Occipital lobe (tissue), 2 donors: ENCODE data around the gene FRRS1. TPM values are rescaled to one million over a fixed set of nuclear protein-coding genes. Genes with fewer than 3 reads are reported as not detected.
"Not testable (repeated sequence)": the region's sequence is repeated elsewhere in the genome, so short reads cannot be mapped to it uniquely, and the experiment has no call there.

Experiments used
- DNase-seq: peaks from one replicate; lab custom pipeline; 2025; lab: John Stamatoyannopoulos, UW
- total RNA-seq: library from RNA; depleted of rRNA; stranded (reverse); fragments of >200 nt; gene quantifications from one replicate; pipeline ENCODE4 v1.2.3, GENCODE V29; 2014

The FRRS1 gene, protein sequence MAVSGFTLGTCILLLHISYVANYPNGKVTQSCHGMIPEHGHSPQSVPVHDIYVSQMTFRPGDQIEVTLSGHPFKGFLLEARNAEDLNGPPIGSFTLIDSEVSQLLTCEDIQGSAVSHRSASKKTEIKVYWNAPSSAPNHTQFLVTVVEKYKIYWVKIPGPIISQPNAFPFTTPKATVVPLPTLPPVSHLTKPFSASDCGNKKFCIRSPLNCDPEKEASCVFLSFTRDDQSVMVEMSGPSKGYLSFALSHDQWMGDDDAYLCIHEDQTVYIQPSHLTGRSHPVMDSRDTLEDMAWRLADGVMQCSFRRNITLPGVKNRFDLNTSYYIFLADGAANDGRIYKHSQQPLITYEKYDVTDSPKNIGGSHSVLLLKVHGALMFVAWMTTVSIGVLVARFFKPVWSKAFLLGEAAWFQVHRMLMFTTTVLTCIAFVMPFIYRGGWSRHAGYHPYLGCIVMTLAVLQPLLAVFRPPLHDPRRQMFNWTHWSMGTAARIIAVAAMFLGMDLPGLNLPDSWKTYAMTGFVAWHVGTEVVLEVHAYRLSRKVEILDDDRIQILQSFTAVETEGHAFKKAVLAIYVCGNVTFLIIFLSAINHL
- 1.9 TPM for total RNA-seq

DNA sequence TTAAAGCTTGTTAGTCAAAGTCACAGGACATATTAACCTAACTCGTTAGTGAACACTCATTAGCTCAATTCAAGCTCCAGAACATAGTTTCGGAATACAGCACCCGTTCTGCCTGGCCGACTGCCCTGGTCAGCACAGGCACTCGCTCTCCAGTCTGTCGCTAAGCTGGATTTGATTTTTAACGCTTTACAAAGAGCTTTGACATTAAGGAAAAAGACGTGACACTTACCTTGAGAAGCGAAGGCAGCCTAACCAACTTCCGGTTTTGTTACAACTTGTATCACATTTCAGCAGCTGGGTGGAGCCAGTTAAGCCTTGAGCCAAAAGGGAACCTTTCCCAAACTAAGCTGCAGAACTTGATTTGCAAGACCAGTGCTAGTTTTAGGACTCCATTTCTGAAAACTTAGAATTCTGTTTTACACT, at the start of gene FRRS1:
Gene FRRS1, minus strand, starts transcription at position 258 of the 423 bp plus-strand sequence. CDS start 17,867 bp downstream, outside the sequence.
- no peak for DNase-seq

DNA sequence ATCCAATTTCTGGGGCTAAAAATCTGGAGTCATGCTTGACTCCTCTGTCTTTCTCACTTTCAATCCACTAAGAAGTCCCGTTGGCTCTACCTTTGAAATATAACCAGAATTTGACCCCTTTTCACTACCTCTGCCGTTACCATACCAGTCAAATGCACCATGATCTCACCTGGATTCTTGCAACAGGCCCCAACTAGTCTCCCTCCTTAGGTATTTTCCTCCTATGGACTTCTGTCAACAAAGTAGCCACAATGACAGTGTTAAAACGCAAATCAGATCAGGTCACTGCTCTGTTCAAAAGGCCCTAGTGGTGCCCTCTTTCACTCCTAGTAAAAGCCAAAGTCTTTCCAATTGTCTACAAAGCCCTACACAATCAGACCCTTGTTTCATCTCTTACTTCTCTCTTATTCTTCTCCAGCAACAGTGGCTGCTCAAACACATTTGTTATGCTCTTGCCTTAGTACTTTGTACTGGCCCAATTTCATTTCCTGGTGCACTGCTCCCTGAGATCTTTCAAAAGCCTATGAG, 48.0 kb upstream of the FRRS1 start:
- no peak for DNase-seq

DNA sequence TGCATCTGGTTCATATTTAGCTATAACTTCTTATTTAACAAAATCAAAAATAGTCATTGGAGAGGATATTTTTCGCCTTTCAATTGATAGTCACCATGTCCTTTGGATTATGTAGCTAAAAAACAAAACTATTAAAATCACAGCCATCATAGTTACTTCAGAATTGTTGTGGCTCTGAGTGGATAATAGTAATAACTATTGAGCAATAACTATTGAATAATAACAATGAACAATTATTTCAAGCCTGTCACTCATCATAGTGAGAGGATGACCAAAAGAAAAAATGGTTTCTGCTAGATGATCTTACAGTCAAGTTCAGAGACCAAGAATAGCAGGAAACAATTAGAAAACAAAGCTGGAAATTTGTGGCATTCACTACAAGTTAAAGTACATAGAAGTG, 45.3 kb upstream of the FRRS1 start:
- DNase-seq = no peak

DNA sequence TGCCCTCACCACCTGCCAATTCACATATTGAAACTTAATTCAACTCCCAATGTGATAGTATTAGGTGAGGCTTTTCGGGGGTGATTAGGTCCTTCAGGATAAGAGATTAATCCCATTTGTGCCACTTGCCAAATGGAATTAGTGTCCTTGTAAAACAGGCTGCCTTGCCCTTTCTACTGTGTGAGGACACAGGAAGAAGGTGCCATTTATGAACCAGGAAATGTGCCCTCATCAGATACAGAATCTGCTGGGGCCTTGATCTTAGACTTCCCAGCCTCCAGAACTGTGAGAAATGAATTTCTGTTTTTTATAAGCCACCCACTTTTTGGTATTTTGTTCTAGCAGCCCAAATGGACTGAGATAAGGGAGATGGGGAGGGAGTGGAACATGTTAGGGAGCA, 44.6 kb upstream of the FRRS1 start:
- no peak for DNase-seq

DNA sequence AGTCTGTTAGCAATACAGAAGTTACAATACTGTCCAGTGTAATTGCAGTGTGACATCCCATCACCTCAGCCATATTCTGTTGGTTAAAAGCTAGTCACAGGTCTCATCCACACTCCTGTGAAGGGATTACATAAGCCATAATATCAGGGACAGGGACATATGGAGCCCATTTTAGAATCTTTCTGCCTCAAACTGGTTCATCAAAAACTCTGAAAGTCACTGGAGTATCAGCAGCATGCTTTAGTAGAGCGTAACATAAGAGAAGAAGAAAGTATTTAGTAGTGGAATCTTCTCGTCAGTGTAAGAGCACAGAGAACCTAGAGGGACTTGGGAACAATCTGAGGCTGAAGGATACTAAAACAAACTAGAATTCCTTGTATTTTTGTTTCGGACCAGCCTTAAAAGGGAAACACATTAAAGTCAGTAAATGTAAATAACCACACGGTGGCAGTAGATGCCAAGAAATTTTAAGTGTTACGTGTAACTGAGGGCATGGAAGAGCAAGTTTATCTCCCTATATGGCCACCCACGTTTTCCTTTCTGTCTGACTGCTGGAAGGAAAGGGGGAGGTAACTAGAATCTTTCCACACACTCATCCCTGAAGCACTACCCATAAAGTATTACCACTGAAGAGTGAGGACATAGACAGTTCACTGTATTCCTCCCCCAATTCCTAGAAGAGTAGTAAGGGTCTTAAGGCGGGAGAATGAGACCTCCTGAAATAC, 42.1 kb upstream of the FRRS1 start:
- DNase-seq = no peak

DNA sequence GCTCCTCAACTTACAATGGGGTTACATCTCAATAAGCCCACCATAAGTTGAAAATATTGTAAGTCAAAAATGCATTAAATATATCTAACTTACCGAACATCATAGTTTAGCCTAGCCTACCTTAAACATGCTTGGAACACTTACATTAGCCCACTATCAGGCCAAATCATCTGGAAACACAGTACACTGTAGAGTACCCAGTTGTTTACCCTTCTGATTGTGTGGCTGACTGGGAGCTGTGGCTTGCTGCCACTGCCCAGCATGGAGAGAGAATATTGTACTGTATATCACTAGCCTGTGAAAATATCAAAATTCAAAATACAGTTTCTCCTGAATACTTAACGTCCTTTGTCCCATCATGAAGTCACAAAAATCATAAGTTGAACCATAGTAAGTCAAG, 40.4 kb upstream of the FRRS1 start:
- DNase-seq = no peak

DNA sequence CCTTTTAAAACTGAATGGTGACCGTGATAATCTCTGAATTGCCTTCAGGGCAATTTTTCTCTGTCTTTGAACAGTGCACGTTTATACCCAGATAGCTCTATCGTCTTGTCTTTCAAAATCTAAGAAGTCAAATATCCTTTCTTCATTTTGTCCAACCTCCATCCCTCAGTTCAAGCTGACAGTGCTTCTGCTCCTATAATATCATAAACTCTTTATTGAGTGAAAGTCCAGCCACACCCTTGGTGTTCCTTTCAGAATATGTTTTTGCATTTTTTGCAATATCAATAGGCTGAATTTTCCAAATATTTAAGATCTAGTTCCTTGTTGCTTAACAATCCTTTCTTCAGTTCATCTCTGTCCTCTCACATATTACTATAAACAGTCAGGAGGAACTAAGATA, 35.1 kb upstream of the FRRS1 start:
- no peak for DNase-seq

DNA sequence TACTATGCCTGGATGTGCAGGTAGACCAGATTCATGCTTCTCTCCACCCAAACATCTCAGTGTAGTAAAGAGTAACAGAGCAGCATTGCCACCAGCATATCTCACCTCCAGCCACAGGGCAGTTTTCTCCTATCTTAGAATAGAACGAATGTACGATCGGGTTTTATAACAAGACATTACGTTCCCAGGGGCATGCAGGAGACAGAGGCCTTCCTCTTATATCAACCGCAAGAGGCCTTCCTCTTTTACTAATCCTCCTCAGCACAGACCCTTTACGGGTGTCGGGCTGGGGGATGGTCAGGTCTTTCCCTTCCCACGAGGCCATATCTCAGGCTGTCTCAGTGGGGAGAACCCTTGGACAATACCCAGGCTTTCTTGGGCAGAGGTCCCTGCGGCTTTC, 27.4 kb upstream of the FRRS1 start:
- not testable (repeated sequence) for DNase-seq

DNA sequence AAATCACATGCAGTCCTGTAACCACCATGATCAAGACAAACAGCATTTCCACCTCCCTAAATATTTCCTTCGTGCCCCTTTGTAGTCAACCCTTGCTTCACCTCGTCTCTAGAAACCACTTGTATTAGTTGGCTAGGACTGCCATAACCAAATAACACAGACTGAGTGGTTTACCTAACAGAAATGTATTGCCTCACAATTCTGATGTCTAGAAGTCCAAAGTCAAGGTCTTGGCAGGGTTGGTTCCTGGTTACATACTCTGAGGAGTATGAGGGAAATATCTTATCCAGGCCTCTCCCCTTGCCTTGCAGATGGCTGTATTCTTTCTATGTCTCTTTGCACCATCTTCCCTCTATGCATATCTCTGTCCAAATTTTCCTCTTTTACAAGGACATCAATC, 23.3 kb upstream of the FRRS1 start:
- DNase-seq = no peak

DNA sequence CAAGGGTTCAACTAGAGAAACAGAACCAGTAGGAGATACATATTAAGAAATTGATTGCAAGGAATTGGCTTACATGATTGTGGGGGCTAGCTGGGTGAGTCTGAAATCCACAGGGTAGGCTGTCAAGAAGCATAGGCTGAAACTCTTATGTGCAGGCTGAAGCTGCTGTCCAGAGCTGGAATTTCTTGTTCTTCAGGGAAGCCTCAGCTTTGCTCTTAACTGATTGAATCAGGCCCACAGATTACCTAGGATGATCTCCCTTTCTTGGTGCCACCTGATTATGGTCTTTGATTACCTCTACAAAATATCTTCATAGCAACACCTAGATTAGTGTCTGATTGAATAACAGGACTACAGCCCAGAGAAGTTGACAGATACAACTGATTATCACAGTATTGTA, 22.5 kb upstream of the FRRS1 start:
- DNase-seq = no peak

DNA sequence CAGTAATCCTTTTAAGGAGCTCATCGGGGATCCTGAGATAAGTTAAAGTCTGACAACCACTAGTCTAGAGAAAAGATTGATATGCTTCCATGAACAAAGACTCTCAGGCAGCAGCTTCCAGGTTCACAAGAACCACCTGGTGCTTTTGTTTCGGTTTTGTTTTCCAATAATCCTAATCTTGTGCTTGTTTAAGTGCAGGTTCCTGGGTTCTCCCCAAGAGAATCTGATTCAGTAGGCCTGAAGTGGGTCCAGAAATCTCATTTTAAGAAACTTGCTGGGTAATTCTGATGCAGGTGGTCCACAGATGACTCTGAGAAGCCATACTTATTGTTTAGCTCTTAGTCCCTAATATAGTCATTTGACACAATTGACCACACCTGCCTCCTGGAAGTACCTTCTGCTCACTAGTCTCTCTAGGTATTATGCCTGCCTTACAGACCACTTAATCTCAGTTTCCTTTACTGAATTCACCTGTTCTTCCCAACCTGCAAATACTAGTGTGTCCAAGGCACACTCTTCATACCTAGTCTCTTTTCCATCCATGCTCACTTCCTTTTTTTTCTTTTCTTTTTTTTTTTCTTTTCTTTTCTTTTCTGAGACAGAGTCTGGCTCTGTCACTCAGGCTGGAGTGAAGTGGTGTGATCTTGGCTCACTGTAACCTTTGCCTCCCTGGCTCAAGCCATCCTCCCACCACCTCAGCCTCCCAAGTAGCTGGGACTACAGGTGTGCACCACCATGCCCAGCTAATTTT, 20.5 kb upstream of the FRRS1 start:
- no peak for DNase-seq

DNA sequence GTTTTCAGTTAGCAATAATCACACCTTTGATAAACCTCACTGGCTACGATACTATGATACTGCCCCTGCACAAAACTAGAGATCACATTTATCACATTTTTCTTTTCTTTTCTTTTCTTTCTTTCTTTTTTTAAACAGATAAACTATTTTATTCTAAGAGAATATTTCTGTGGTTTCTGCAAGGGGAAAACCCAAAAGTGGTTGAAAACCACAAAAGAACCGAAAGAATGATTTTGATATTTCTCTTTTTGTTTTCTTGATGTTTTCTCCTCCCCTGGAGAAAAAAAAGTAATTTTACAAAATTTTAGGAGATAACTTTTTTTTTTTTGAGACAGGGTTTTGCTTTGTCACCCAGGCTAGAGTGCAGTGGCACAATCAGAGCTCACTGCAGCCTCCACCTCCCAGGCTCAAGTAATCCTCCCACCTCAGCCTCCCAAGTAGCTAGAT, 18.4 kb upstream of the FRRS1 start:
- no peak for DNase-seq

DNA sequence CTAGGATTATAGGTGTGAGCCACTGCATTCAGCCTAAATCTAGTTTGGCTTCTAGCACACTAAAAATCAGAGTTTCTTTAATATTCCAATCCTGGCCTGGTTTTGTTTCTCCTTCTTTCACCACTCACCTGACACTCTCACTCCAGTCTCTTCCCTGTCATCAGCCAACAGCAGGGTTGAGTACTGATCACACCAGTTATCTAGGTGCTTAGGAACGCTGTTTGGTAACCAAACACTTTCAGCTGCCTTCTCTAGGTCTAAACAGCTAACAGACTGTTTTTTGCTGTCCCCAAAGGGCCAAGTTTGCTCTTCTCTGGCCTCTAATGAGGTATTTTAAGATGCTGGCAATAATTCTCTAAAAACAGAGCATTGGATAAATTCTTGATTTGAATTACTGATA, 17.7 kb upstream of the FRRS1 start:
- DNase-seq = no peak

DNA sequence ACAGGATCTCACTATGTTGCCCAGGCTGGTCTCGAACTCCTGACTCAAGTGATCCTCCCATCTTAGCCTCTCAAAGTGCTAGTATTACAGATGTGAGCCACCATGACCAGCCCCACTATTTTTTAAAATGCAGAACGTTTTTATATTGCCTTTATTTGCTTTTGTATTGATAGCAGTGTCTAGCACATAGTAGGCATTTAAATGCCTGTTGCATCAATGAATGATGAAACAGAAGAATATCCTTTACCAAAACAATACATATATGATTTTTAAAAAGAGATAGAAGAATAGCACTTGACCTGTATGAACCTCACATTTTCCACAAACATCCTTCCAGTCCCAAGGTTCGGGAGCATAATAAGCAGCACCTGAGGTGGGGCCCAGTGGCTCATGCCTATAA, 16.5 kb upstream of the FRRS1 start:
- no peak for DNase-seq

DNA sequence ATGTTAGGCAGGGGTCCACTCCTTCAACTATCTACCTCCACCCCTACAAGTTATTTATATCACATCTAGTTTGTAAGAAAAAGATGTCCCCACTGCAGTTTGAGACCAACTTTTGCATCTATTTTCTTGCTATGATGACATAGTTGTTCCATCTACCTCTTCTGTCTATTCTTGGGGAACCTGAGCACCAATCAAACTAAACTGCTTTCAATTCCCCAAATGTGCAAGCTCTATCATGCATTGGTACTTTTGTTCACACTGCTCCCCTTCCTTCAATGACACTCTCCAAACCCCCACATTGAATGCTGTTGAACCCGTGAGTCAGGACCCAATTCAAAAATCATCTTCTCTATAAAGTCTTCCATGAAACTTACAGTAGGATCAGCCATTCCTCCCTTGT, 16.0 kb upstream of the FRRS1 start:
- no peak for DNase-seq

DNA sequence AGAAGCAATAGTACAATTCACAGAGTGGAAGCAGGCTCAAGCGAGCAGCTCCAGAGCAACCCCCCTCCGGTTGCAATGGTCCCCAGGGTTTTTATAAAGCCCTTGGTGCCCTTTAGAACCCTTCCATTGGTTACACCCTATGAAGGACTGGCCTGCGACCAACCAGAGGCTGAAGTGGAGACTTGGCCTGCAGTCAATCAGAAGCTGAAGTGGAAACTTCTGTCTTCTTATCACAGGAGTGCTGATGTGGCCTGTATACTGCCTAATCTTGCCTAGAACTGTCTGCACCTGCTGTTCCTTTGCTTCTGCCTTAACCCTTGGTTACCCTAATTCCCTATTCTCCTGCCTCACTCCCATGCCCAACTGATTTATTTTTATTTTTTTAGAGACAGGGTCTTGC, 15.4 kb upstream of the FRRS1 start:
- DNase-seq = no peak

DNA sequence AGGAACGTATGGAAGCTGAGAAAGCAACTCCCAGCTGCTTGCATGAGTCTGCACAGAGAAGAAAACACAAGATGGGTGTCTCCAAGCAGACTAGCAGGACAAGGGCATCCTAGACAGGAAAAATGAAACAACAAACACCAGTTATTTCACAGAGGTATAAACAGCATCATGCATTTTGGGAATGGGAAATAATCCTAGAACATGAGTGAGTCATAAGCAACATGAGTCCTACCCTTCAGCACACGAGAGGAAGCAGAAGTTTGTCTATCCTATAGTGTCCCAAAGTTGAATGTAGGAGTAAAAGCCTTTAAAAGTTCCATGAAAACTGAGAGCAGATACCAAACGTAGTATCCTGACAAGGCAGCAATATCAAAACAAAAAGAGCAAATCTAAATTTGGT, 11.3 kb upstream of the FRRS1 start:
- DNase-seq = no peak

DNA sequence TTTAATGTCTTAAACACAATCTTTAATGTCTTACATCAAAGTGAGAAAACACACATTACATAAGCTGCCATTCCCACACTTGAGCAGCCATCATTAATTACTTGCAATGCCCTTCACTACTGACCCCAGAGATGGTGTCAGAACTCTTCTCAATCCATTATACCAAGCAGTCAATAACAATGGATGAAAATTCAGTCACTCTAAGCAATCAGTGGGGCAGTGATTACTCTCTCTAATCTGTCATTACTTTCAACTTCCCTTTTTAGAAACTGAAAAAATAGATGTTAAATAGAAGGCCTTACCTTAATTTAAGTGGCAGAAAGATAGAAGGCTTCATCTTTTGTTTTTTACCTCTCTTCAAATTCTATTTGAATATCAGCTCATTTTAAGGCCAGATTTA, 9.7 kb upstream of the FRRS1 start:
- no peak for DNase-seq

DNA sequence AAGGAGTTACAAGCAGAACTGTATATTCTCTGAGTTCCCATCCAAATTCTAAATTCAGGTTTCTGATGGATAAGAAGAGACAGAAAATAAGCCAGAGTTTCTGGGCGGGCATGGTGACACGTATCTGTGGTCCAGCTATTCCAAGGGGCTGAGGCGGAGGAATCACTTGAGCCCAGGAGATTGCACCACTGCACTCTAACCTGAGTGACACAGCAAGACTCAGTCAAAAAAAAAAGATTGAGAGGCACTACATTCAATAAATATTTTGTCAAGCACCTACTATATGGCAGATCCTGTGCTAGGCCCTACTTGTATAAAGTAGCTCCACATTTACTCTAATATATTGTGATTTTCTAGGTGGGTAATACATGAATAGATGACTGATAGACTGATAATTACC, 6.4 kb upstream of the FRRS1 start:
- DNase-seq = no peak

DNA sequence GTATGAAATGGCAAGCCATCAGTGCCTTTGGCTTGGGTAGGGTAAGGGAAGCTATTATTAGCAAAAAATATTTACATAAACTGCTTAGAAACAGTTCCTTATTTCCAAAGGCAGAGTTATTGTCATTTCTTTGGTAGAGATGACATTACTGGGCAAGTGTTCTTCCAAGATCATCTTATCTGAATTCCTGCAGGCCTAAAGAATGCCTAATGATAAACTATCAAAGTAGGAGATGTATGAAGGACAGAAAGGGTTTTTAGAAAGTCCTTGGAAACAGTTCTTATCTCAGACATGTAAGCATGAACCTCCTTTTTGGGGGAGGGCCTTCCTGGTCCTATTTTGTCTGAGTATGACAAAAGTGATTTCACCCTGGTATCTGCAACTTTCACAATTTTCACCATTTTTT, 5.1 kb upstream of the FRRS1 start:
- no peak for DNase-seq

DNA sequence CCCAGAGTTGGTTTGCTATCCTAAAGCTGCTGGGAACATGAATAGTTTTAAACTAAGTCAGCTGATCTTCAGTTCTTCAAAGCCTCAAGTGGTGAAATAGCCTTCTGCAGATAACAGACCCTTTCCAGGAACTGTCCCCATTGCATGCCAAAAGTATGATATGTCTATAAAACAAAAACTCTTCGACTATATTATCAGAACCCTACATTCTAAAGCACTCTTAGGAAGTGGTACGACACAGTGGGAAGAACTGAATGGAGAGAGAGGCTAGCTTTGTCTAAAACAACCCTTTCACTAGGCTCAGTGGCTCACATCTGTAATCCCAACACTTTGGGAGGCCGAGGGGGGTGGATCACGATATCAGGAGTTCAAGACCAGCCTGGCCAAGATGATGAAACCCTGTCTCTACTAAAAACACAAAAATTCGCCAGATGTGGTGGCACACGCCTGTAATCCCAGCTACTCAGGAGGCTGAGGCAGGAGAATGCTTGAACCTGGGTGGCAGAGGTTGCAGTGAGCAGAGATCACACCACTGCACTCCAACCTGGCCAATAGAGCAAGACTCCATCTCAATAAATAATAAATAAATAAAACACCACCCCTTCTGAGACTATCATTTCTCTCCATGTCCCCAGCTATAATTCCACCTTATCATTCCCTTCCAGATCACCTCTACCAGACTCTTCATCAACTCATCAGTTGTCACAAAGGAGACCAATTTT, 2.2 kb upstream of the FRRS1 start:
- DNase-seq = no peak
